GM23248 (cell line): ENCODE results near the gene DDX11. TPM values are rescaled to one million over a fixed set of nuclear protein-coding genes. Genes with fewer than 3 reads are reported as not detected.
"Not testable (repeated sequence)": the region's sequence is repeated elsewhere in the genome, so short reads cannot be mapped to it uniquely, and the experiment has no call there.

ENCODE experiments used
- DNase-seq: peaks from one replicate; pipeline ENCODE4 v3.0.0-alpha.2; 2015
- H2AFZ ChIP-seq: fragments of 200-600 bp; sonication (generic); 2 replicates; pipeline ENCODE4 v1.6.1; 2016; ENCODE audit warnings: antibody characterized with exemption
- H3F3A ChIP-seq: fragments of 200-600 bp; sonication (generic); 2 replicates; pipeline ENCODE4 v1.6.1; 2016; ENCODE audit warnings: mild to moderate bottlenecking, antibody characterized with exemption, mixed run types; ENCODE audit not compliant: insufficient read depth
- H3K27ac ChIP-seq: fragments of 200-600 bp; sonication (generic); 2 replicates; pipeline ENCODE4 v1.5.1; 2016; ENCODE audit warnings: mild to moderate bottlenecking
- H3K27me3 ChIP-seq: fragments of 200-600 bp; sonication (generic); replicated peaks from 2 replicates; pipeline ENCODE4 v1.6.1; 2016; ENCODE audit warnings: mild to moderate bottlenecking; ENCODE audit not compliant: insufficient read depth
- H3K36me3 ChIP-seq: fragments of 200-600 bp; sonication (generic); 2 replicates; pipeline ENCODE4 v1.6.1; 2016; ENCODE audit warnings: low read depth, mild to moderate bottlenecking
- H3K4me1 ChIP-seq: fragments of 200-600 bp; sonication (generic); 2 replicates; pipeline ENCODE4 v1.6.1; 2016; ENCODE audit warnings: mild to moderate bottlenecking; ENCODE audit not compliant: insufficient read depth
- H3K4me2 ChIP-seq: fragments of 200-600 bp; sonication (generic); one replicate; pipeline ENCODE4 v1.6.1; 2016; ENCODE audit warnings: mild to moderate bottlenecking; ENCODE audit not compliant: unreplicated experiment
- H3K4me3 ChIP-seq: fragments of 200-600 bp; sonication (generic); 2 replicates; pipeline ENCODE4 v1.5.1; 2016; ENCODE audit warnings: mild to moderate bottlenecking
- H3K79me2 ChIP-seq: fragments of 200-600 bp; sonication (generic); 2 replicates; pipeline ENCODE4 v1.6.1; 2016; ENCODE audit warnings: mild to moderate bottlenecking; ENCODE audit not compliant: insufficient read depth
- H3K9ac ChIP-seq: fragments of 200-600 bp; sonication (generic); 2 replicates; pipeline ENCODE4 v1.6.1; 2016; ENCODE audit warnings: mild to moderate bottlenecking
- H3K9me2 ChIP-seq: fragments of 200-600 bp; sonication (generic); 2 replicates; pipeline ENCODE4 v1.6.1; 2016; ENCODE audit warnings: mixed run types, mild to moderate bottlenecking, moderate library complexity; ENCODE audit not compliant: insufficient read depth
- H3K9me3 ChIP-seq: fragments of 200-600 bp; sonication (generic); one replicate; pipeline ENCODE4 v1.6.1; 2017; ENCODE audit warnings: low read depth
- H4K20me1 ChIP-seq: fragments of 200-600 bp; sonication (generic); 2 replicates; pipeline ENCODE4 v1.6.0; 2016; ENCODE audit not compliant: insufficient read depth
- EZH2 ChIP-seq: fragments of 200-600 bp; sonication (generic); IDR thresholded peaks from 2 replicates; pipeline ENCODE4 v1.6.1; 2018; ENCODE audit warnings: antibody characterized with exemption, mild to moderate bottlenecking; ENCODE audit not compliant: insufficient read depth, poor library complexity, severe bottlenecking
- EZH2phosphoT487 ChIP-seq: fragments of 200-600 bp; sonication (generic); IDR thresholded peaks from 2 replicates; pipeline ENCODE4 v1.6.1; 2018; ENCODE audit warnings: antibody characterized with exemption, moderate library complexity, mild to moderate bottlenecking, low read depth; ENCODE audit not compliant: insufficient read depth
- WGBS, 2 experiments: methylation state at CpG; one replicate each; pipeline ENCODE4 v1.1.6; 2015 to 2017; ENCODE audit warnings: low lambda C conversion rate in 2 of 2, low coverage in 1 of 2; ENCODE audit errors: missing lambda C conversion rate in 2 of 2; 5-methylcytosine and 5-hydroxymethylcytosine counted together
- in situ Hi-C: fragments of 300-500 bp; cut with MboI; formaldehyde crosslinking; loops from 2 replicates; pipeline ENCODE4 v1.15.0; 2020
- polyA plus RNA-seq: library from polyadenylated mRNA; unstranded; fragments of >200 nt; fragmentation: Nextera tagmentation; extraction: Ambion mirVana; gene quantifications from 2 replicates; pipeline ENCODE4 v1.2.1, GENCODE V29; 2016
- total RNA-seq: library from RNA; depleted of rRNA; stranded (reverse); fragments of >200 nt; shearing (Covaris generic); gene quantifications from 2 replicates; pipeline ENCODE4 v1.2.3, GENCODE V29; 2014

The DDX11 gene
- total and polyA plus RNA-seq, 2 experiments from 2014 or later: 5.0 to 6.1 TPM

GRCh38 chr12:31087956-31088355 lies 14.3 kb downstream of the DDX11 start:
- in situ Hi-C loops, H3K9me2 ChIP-seq, H3K9ac ChIP-seq: not testable (repeated sequence)

GRCh38 chr12:31089072-31089471 lies 15.4 kb downstream of the DDX11 start:
- H3K27ac ChIP-seq: no peak overlapping the region
- in situ Hi-C loops: no loop called here
- H3K4me1 ChIP-seq: no peaks in the 10 kb centered on the region
- H3K79me2 ChIP-seq: no peaks in the 10 kb centered on the region
- H3K9me2 ChIP-seq: no peaks in the 10 kb centered on the region
- TF ChIP-seq EZH2 (no peak), EZH2phosphoT487 (no peak)
- H3K36me3 ChIP-seq: no peaks in the 10 kb centered on the region
- no peaks in the 10 kb centered on the region for H3F3A ChIP-seq
- no peaks in the 10 kb centered on the region for H4K20me1 ChIP-seq
- H3K9me3 ChIP-seq: no peaks in the 10 kb centered on the region
- no peak overlapping the region for H3K4me2 ChIP-seq
- H3K9ac ChIP-seq: no peak overlapping the region
- 88 to 89% methylated on average over 12 of the region's 12 CpGs for WGBS, 2 experiments
- no peak overlapping the region for H2AFZ ChIP-seq
- no peak overlapping the region for H3K4me3 ChIP-seq
- H3K27me3 ChIP-seq: no peaks in the 10 kb centered on the region
- no peak for DNase-seq

More at GRCh38 chr12:31087956-31088355, 14.3 kb downstream of the DDX11 start:
- 100% methylated on average over 2 of the region's 2 CpGs for WGBS, 2 experiments
- not testable (repeated sequence) for H3K9me3 ChIP-seq, H3K4me2 ChIP-seq, H3K4me1 ChIP-seq, H3K27me3 ChIP-seq, H4K20me1 ChIP-seq, H3K4me3 ChIP-seq, H3F3A ChIP-seq, H3K79me2 ChIP-seq, H3K36me3 ChIP-seq, H3K27ac ChIP-seq, H2AFZ ChIP-seq, DNase-seq

- H3K4me2 ChIP-seq, H3K79me2 ChIP-seq, H3F3A ChIP-seq, H3K4me1 ChIP-seq, H3K36me3 ChIP-seq, H3K4me3 ChIP-seq, in situ Hi-C loops, H2AFZ ChIP-seq, H3K9ac ChIP-seq, H3K27me3 ChIP-seq, H3K27ac ChIP-seq, H3K9me3 ChIP-seq, H3K9me2 ChIP-seq, H4K20me1 ChIP-seq, DNase-seq: not testable (repeated sequence)
- WGBS, 2 experiments: 84 to 88% methylated on average over 18 to 19 of the region's 19 CpGs
Measured at GRCh38 chr12:31091629-31092028, 18.0 kb downstream of the DDX11 start.

DNA sequence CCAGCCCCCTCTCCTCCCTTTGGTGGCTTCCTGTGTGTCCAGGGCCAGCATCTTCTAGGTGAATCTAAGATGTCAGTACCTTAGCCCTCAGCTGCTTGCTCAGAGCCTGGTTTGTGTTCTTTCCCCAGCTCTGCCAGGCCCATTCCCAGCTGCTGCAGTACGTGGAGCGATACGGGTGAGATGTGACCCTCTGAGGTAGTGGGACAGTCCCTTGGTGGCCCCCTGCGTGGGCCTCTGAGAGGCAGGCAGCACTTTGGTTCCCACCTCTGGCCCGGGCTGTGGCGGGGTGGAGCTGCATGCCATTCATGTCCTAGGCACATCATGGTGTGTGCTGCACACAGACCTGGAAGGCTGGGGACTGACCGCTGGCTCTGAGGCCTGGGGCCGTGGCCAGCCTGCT lies 19.1 kb downstream of the DDX11 start:
- H4K20me1 ChIP-seq, in situ Hi-C loops, H3K27ac ChIP-seq, H3K9me3 ChIP-seq, H3K27me3 ChIP-seq, H3F3A ChIP-seq, H3K79me2 ChIP-seq, H3K4me3 ChIP-seq, H3K4me2 ChIP-seq, H2AFZ ChIP-seq, DNase-seq, H3K36me3 ChIP-seq, H3K9me2 ChIP-seq, H3K9ac ChIP-seq, H3K4me1 ChIP-seq: not testable (repeated sequence)
- 88 to 94% methylated on average over 6 of the region's 8 CpGs for WGBS, 2 experiments

DNA sequence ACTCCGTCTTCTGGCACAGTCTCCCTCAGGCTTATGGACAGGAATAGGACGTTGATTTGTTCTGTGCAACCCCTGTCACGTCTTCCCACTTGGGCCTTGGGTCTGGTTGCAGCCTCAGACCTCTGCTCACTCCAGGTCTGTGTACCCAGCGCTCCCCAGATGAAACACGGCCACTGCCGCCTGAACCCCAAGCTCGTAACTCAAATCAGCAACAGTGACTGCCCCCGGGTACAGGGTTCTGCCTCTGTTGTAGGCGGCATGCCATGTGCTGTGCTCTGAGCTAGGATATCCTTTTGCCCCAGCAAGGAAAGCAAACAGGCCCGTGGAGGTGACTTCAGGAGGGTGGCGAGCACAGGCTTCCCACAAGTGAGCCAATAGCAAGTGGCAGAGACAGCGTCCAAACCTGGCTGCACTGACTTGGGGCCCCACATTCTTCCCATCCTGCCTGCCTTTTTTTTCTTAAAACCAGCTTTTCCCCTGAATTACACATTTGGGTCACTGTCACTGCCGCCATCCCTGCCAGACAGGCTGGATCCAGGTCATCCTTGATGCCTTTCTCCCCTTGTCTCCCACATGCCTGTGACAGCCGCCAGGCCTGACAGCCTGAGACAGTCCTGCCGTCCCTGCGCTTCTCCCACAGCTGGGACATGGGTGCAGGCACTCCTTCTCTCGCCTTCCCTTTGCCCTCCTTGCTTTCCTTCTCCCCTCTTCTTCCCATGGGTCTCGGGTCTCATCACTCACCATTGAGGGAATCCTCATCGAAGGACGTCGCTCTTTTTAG lies 21.6 kb downstream of the DDX11 start:
- H3K79me2 ChIP-seq, H3F3A ChIP-seq, H3K9ac ChIP-seq, H3K27ac ChIP-seq, H4K20me1 ChIP-seq, H3K4me1 ChIP-seq, H3K36me3 ChIP-seq, H3K9me2 ChIP-seq, in situ Hi-C loops, H2AFZ ChIP-seq, H3K27me3 ChIP-seq, H3K9me3 ChIP-seq, H3K4me2 ChIP-seq, DNase-seq, H3K4me3 ChIP-seq: not testable (repeated sequence)
- 87 to 90% methylated on average over 21 of the region's 21 CpGs for WGBS, 2 experiments

- H3K27ac ChIP-seq, H3K36me3 ChIP-seq, H3K79me2 ChIP-seq, H3K4me3 ChIP-seq, H3K4me2 ChIP-seq, in situ Hi-C loops, H3K9ac ChIP-seq, H3K27me3 ChIP-seq, H2AFZ ChIP-seq, H3F3A ChIP-seq, H3K9me2 ChIP-seq, DNase-seq, H3K4me1 ChIP-seq, H4K20me1 ChIP-seq, H3K9me3 ChIP-seq: not testable (repeated sequence)
- 91 to 94% methylated on average over 14 to 19 of the region's 19 CpGs for whole genome bisulfite sequencing, 2 experiments
Measured at GRCh38 chr12:31096251-31097065, 22.8 kb downstream of the DDX11 start.

DNA sequence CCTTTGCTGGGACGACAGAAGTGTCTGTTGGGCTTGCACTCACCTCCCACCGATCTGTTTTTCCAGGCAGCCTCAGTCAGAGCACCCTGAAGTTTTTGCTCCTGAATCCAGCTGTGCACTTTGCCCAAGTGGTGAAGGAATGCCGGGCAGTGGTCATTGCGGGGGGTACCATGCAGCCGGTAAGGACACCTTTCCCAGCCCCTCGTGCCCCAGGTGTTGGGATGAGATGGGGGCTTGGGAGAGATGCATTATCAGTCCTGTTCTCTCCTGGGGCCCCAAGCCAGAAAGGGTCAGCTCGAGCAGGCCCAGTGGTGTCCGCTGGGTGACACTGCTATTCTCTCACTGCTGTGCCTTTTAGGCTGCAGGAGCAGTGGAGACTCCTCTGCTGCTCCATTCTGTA lies 24.2 kb downstream of the DDX11 start:
- H3K36me3 ChIP-seq: not testable (repeated sequence)

More for the DNA sequence above, 24.2 kb downstream of the DDX11 start:
- H2AFZ ChIP-seq, H3K27ac ChIP-seq, H3K79me2 ChIP-seq, H3K4me1 ChIP-seq, DNase-seq, H3K9me2 ChIP-seq, H4K20me1 ChIP-seq, H3K4me3 ChIP-seq, H3K9me3 ChIP-seq, H3K27me3 ChIP-seq, H3F3A ChIP-seq, in situ Hi-C loops, H3K4me2 ChIP-seq, H3K9ac ChIP-seq: not testable (repeated sequence)
- WGBS, 2 experiments: 89 to 96% methylated on average over 4 to 6 of the region's 8 CpGs
